Measurements from ENCODE around the gene EVC2. TPM values are rescaled to one million over a fixed set of nuclear protein-coding genes. Genes with fewer than 3 reads are reported as not detected.

Gene EVC2
- total RNA-seq, 1 donor from 2014 or later, result 1.1 TPM

- Mint-ChIP-seq H3K36me3 (ENCODE audit: low read depth) (no peaks in the 10 kb centered on the region), H3K27ac (no peak overlapping the region), H3K4me3 (no peak overlapping the region), H3K27me3 (no peaks in the 10 kb centered on the region), H3K9me3 (peaks cover 9% of the 10 kb centered on the region), H3K4me1 (no peaks in the 10 kb centered on the region)
- CTCF ChIA-PET, result no interaction called here
- TF ChIP-seq CTCF (IDR thresholded peaks at IDR 0.05), result no peak
- intact Hi-C loops (cut with micrococcal nuclease), result no loop called here
- ATAC-seq (ENCODE audit: low read depth), result no peak
- POLR2A ChIA-PET, result no interaction called here
- no peak for DNase-seq
These were observed 154.0 kb downstream of the EVC2 start for GRCh38 chr4:5554376-5554775.

DNA sequence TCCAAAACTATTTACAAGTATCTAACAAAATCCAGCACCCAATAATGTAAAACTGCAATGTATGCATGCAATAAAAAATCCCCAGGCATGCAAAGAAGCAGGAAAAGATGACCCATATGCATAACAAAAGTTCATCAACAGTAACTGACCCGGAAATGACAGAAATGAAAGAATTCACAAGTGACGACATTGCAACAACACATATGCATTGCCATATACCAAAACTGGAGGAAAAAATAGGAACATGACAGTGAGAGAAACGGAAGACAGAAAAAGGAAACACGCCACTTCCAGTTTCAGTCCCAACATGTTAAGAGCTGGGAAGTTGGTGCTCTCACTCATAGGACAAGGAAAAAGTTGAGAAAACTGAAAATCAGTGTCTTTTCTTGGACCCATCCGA lies 154.6 kb downstream of the EVC2 start:
- DNase-seq, result no peak
- Mint-ChIP-seq H3K27me3 (no peaks in the 10 kb centered on the region), H3K4me1 (no peaks in the 10 kb centered on the region), H3K36me3 (ENCODE audit: low read depth) (no peaks in the 10 kb centered on the region), H3K9me3 (peaks cover 9% of the 10 kb centered on the region), H3K4me3 (no peak overlapping the region), H3K27ac (no peak overlapping the region)
- POLR2A ChIA-PET, result no interaction called here
- CTCF ChIA-PET, result no interaction called here
- no peak for TF ChIP-seq CTCF (IDR thresholded peaks at IDR 0.05)
- intact Hi-C loops (cut with micrococcal nuclease), result no loop called here
- ATAC-seq (ENCODE audit: low read depth), result no peak

DNA sequence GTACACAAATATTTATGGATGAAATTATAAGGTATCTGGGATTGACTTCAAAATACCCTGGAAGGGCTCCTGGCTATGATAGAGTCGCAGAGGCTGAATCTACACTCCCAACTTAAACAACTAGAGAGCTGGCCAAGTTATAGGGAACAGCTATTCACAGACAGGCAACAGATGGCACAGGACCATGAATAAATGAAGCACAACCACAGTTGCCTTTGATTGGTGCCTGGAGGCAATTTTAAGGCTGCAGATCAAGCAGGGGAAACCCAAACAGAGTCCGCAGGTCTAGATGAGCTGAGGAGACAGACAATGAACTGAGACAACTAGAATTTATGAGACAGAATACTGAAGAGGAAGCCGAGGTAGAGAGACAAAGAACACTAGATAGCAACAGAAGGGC lies 155.9 kb downstream of the EVC2 start:
- TF ChIP-seq CTCF (IDR thresholded peaks at IDR 0.05), result no peak
- no peak for ATAC-seq (ENCODE audit: low read depth)
- H3K27ac Mint-ChIP-seq, result no peak overlapping the region
- ChIA-PET CTCF (no interaction called here), POLR2A (no interaction called here)
- intact Hi-C loops (cut with micrococcal nuclease), result no loop called here
- no peaks in the 10 kb centered on the region for H3K36me3 Mint-ChIP-seq (ENCODE audit: low read depth)
- H3K27me3 Mint-ChIP-seq, result no peaks in the 10 kb centered on the region
- no peak for DNase-seq
- no peak overlapping the region for H3K4me3 Mint-ChIP-seq
- H3K9me3 Mint-ChIP-seq, result peaks cover 12% of the 10 kb centered on the region
- no peaks in the 10 kb centered on the region for H3K4me1 Mint-ChIP-seq

GRCh38 chr4:5547651-5548249 lies 160.6 kb downstream of the EVC2 start:
- Mint-ChIP-seq H3K4me3 (no peak overlapping the region), H3K27me3 (no peaks in the 10 kb centered on the region), H3K4me1 (no peaks in the 10 kb centered on the region), H3K9me3 (peaks cover 12% of the 10 kb centered on the region), H3K36me3 (ENCODE audit: low read depth) (no peaks in the 10 kb centered on the region), H3K27ac (no peak overlapping the region)
- DNase-seq (no peak), ATAC-seq (ENCODE audit: low read depth) (no peak)
- TF ChIP-seq CTCF (IDR thresholded peaks at IDR 0.05), result no peak
- intact Hi-C loops (cut with micrococcal nuclease), result no loop called here
- ChIA-PET CTCF (no interaction called here), POLR2A (no interaction called here)

DNA sequence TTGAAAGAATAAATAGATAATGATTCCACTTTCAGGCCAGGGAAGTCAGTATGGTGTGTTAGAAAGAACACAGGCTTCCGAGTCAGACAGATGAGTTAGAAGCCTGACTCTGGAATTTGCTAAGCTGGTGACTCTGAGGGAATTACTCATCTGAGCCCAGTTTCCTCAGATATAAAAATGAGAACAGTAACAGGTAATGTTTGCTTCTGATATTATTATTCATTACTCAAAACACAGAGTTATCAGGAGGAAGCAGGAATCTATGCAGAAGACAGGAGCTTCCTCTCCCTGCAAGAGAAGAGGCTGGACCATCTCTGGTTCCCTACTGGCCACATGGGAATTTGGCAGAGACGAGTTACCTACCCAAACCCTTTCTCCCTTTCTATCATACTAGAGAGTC lies 163.1 kb downstream of the EVC2 start:
- H3K4me1 Mint-ChIP-seq, result no peaks in the 10 kb centered on the region
- no peak overlapping the region for H3K27ac Mint-ChIP-seq
- no peaks in the 10 kb centered on the region for H3K27me3 Mint-ChIP-seq
- no peak overlapping the region for H3K4me3 Mint-ChIP-seq
- DNase-seq (no peak), ATAC-seq (ENCODE audit: low read depth) (no peak)
- no peak for TF ChIP-seq CTCF (IDR thresholded peaks at IDR 0.05)
- H3K9me3 Mint-ChIP-seq, result peaks cover 10% of the 10 kb centered on the region
- CTCF ChIA-PET, result no interaction called here
- intact Hi-C loops (cut with micrococcal nuclease), result no loop called here
- no peaks in the 10 kb centered on the region for H3K36me3 Mint-ChIP-seq (ENCODE audit: low read depth)
- POLR2A ChIA-PET, result no interaction called here

Data from activated B cell treated with CpG ODN at 0.5 μM for 24 hours (primary cell).